Esophagus squamous epithelium (tissue), 4 donors: ENCODE results near the gene ZNF185.

Experiments used
- POLR2A ChIP-seq, 4 donors: fragments of 450-650 bp; IDR thresholded peaks; one replicate each; pipeline ENCODE4 v1.6.1; 2017; ENCODE audit warnings: antibody characterized with exemption in 4 of 4, mild to moderate bottlenecking in 4 of 4, moderate library complexity in 3 of 4
- TF ChIP-seq, protein P1 (sequence below), 6 experiments: fragments of 450-650 bp in 4 of 6; fragments of 200-600 bp in 2 of 6; sonication (generic) in 2 of 6; IDR thresholded peaks; one replicate each; pipeline ENCODE4 v1.5.1; 2016 to 2019; ENCODE audit warnings: antibody characterized with exemption in 6 of 6, mild to moderate bottlenecking in 4 of 6, moderate library complexity in 4 of 6

DNA sequence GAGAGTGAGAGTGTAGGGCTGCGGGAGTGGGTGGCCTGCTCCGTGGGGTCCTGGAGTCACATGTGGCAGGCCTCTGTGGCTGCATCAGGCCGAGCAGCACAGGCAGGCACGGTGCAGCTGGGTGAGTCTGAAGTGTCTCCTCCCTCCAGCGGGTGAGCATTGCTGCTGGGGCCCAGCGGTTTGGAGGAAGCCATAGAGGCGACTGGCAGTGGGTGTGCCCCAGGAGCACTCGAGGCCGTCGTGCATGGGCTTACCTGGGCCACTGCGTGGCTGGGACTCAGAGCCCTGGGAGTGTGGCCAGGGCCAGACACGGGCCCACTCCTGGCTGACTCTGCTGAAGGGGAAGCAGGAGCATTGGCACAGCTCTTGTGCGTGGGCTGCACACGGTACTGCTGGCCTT is 10.6 kb downstream of the ZNF185 start:
- TF ChIP-seq, protein P1, sequence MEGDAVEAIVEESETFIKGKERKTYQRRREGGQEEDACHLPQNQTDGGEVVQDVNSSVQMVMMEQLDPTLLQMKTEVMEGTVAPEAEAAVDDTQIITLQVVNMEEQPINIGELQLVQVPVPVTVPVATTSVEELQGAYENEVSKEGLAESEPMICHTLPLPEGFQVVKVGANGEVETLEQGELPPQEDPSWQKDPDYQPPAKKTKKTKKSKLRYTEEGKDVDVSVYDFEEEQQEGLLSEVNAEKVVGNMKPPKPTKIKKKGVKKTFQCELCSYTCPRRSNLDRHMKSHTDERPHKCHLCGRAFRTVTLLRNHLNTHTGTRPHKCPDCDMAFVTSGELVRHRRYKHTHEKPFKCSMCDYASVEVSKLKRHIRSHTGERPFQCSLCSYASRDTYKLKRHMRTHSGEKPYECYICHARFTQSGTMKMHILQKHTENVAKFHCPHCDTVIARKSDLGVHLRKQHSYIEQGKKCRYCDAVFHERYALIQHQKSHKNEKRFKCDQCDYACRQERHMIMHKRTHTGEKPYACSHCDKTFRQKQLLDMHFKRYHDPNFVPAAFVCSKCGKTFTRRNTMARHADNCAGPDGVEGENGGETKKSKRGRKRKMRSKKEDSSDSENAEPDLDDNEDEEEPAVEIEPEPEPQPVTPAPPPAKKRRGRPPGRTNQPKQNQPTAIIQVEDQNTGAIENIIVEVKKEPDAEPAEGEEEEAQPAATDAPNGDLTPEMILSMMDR (IDR thresholded peaks at IDR 0.05), result no peak
- no peak for TF ChIP-seq POLR2A (IDR thresholded peaks at IDR 0.05)
